Epithelial cell of proximal tubule (primary cell): ENCODE data around the gene ARL14. TPM values are rescaled to one million over a fixed set of nuclear protein-coding genes. Genes with fewer than 3 reads are reported as not detected.

Experiments
- DNase-seq: peaks from one replicate; pipeline ENCODE4 v3.0.0-alpha.2; 2011; ENCODE audit warnings: low read depth
- H3K4me3 ChIP-seq: 2 replicates; pipeline ENCODE4 v1.5.1; 2011; ENCODE audit warnings: low read depth, mild to moderate bottlenecking, low read length
- CTCF ChIP-seq: conservative IDR thresholded peaks from 2 replicates; pipeline ENCODE4 v1.5.1; 2012; ENCODE audit warnings: low read depth, mild to moderate bottlenecking, low read length
- total RNA-seq: library from RNA; depleted of rRNA; stranded (reverse); fragments of >200 nt; gene quantifications from 2 replicates; pipeline ENCODE4 v1.2.3, GENCODE V29; 2015

Gene ARL14
- total RNA-seq, 1 donor from 2014 or later = not detected

GRCh38 chr3:160661660-160662059 is 15.3 kb upstream of the ARL14 start:
- TF ChIP-seq CTCF = no peak
- no peak overlapping the region for H3K4me3 ChIP-seq
- no peak for DNase-seq

- no peak for DNase-seq
- no peak for TF ChIP-seq CTCF
Measured at GRCh38 chr3:160665231-160665630, 11.7 kb upstream of the ARL14 start.

GRCh38 chr3:160665784-160666526 is 11.0 kb upstream of the ARL14 start:
- no peak for TF ChIP-seq CTCF
- no peak overlapping the region for H3K4me3 ChIP-seq
- peak; percentile 89 for DNase-seq

More at GRCh38 chr3:160665231-160665630, 11.7 kb upstream of the ARL14 start:
- no peak overlapping the region for H3K4me3 ChIP-seq

- H3K4me3 ChIP-seq = no peak overlapping the region
Measured at GRCh38 chr3:160667452-160667851, 9.5 kb upstream of the ARL14 start.

GRCh38 chr3:160668454-160668853 is 8.5 kb upstream of the ARL14 start:
- TF ChIP-seq CTCF = no peak
- H3K4me3 ChIP-seq = no peak overlapping the region
- no peak for DNase-seq

More at GRCh38 chr3:160667452-160667851, 9.5 kb upstream of the ARL14 start:
- no peak for TF ChIP-seq CTCF
- DNase-seq = peak; percentile 65

- no peak for TF ChIP-seq CTCF
Measured at GRCh38 chr3:160671231-160671630, 5.7 kb upstream of the ARL14 start.

GRCh38 chr3:160671995-160672394 is 5.0 kb upstream of the ARL14 start:
- no peak overlapping the region for H3K4me3 ChIP-seq
- no peak for DNase-seq
- TF ChIP-seq CTCF = no peak

More at GRCh38 chr3:160671231-160671630, 5.7 kb upstream of the ARL14 start:
- no peak for DNase-seq
- no peak overlapping the region for H3K4me3 ChIP-seq
